BLaER1 (cell line): ENCODE results near the gene CLDN4.
"Not testable (repeated sequence)": the region's sequence is repeated elsewhere in the genome, so short reads cannot be mapped to it uniquely, and the experiment has no call there.

Experiments used
- H3K27ac ChIP-seq: shearing (Covaris generic); formaldehyde crosslinking; 2 replicates; pipeline ENCODE4 v1.8.1; 2022
- H3K27me3 ChIP-seq: shearing (Covaris generic); formaldehyde crosslinking; 2 replicates; pipeline ENCODE4 v1.8.1; 2022
- H3K36me3 ChIP-seq: shearing (Covaris generic); formaldehyde crosslinking; 2 replicates; pipeline ENCODE4 v1.8.1; 2022
- H3K4me1 ChIP-seq: shearing (Covaris generic); formaldehyde crosslinking; 2 replicates; pipeline ENCODE4 v1.8.1; 2022
- H3K4me2 ChIP-seq: shearing (Covaris generic); formaldehyde crosslinking; 2 replicates; pipeline ENCODE4 v1.8.1; 2022
- H3K4me3 ChIP-seq: shearing (Covaris generic); formaldehyde crosslinking; 2 replicates; pipeline ENCODE4 v1.8.1; 2022
- H3K9ac ChIP-seq: shearing (Covaris generic); formaldehyde crosslinking; 2 replicates; pipeline ENCODE4 v1.8.1; 2022
- H3K9me3 ChIP-seq: shearing (Covaris generic); formaldehyde crosslinking; 2 replicates; pipeline ENCODE4 v1.8.1; 2022
- H4K20me1 ChIP-seq: shearing (Covaris generic); formaldehyde crosslinking; 2 replicates; pipeline ENCODE4 v1.8.1; 2022
- Cebpa-rat ChIP-seq: shearing (Covaris generic); IDR thresholded peaks from 2 replicates; pipeline ENCODE4 v1.8.1; 2022

CLDN4 gene

DNA sequence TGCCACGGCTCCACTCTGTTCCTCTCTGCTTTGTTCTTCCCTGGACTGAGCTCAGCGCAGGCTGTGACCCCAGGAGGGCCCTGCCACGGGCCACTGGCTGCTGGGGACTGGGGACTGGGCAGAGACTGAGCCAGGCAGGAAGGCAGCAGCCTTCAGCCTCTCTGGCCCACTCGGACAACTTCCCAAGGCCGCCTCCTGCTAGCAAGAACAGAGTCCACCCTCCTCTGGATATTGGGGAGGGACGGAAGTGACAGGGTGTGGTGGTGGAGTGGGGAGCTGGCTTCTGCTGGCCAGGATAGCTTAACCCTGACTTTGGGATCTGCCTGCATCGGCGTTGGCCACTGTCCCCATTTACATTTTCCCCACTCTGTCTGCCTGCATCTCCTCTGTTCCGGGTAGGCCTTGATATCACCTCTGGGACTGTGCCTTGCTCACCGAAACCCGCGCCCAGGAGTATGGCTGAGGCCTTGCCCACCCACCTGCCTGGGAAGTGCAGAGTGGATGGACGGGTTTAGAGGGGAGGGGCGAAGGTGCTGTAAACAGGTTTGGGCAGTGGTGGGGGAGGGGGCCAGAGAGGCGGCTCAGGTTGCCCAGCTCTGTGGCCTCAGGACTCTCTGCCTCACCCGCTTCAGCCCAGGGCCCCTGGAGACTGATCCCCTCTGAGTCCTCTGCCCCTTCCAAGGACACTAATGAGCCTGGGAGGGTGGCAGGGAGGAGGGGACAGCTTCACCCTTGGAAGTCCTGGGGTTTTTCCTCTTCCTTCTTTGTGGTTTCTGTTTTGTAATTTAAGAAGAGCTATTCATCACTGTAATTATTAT lies 1.2 kb downstream of the CLDN4 start:
- no peaks in the 10 kb centered on the region for H4K20me1 ChIP-seq
- peaks cover 41% of the 10 kb centered on the region for H3K4me1 ChIP-seq
- H3K9me3 ChIP-seq = peaks cover 5% of the 10 kb centered on the region; the same call in 1 of the 2 replicates
- TF ChIP-seq Cebpa-rat = no peak
- H3K27ac ChIP-seq = peak overlapping the region; percentile 9; the same call in 1 of the 2 replicates
- H3K27me3 ChIP-seq = no peaks in the 10 kb centered on the region
- no peak overlapping the region for H3K4me3 ChIP-seq
- no peaks in the 10 kb centered on the region for H3K36me3 ChIP-seq
- H3K9ac ChIP-seq = no peak overlapping the region; the same call in 1 of the 2 replicates
- 0 out of 2 replicates have a peak overlapping the region, but pooled peaks have one; percentile 25 for H3K4me2 ChIP-seq

DNA sequence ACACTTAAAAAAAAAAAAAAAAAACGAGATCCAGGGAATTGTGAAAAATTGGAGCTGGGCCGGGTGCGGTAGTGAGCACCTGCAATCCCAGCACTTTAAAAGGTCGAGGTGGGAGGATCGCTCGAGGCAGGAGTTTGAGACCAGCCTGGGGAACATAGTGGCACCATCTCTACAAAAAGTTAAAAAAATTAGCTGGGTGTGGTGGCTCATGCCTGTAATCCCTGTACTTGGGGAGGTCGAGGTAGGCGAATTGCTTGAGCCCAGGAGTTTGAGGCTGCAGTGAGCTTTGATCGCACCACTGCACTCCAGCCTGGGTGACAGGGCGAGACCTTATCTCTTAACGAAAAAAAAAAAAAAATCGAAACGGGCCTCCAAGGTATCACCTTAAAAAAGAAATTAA lies 2.0 kb downstream of the CLDN4 start:
- H3K27ac ChIP-seq = no peak overlapping the region
- peaks cover 5% of the 10 kb centered on the region; the same call in 1 of the 2 replicates for H3K9me3 ChIP-seq
- H3K27me3 ChIP-seq = no peaks in the 10 kb centered on the region
- H3K4me3 ChIP-seq = no peak overlapping the region
- H3K4me2 ChIP-seq = no peak overlapping the region
- H3K4me1 ChIP-seq = peaks cover 33% of the 10 kb centered on the region
- no peak for TF ChIP-seq Cebpa-rat
- no peak overlapping the region for H3K9ac ChIP-seq
- H4K20me1 ChIP-seq = no peaks in the 10 kb centered on the region
- no peaks in the 10 kb centered on the region for H3K36me3 ChIP-seq

DNA sequence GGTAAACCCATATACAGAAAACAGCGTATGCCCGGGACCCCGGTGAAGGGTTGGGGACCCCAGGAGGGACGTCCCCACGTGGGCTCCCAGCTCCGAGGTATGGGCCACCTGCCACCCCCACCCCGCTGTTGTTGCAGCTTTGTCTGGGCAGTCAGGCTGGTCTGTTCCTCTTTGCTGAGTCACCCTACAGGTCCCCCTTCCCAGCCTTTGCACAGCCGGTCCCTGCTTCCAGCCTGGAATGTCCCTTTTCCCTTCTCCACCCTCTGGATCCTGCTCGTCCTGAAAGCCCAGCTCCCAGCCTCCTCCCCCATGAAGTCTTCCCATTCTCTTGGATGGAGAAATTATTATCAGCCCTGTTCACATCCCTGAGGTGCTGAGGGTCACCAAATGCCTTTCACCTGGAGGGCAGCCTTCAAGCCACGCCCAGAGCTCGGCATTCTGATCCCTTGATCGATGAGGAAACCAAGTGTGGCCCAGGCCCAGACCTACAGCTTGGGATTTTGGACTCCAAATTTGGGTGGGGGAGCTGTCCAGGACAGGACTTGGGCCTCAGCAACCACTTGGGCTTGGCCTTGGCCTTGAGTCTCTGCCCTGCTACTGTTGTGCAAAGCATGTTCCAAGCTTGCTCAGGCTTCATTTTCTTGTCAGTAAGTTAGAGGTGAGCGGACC lies 2.6 kb downstream of the CLDN4 start:
- Histone ChIP-seq H3K9me3 (peaks cover 5% of the 10 kb centered on the region; the same call in 1 of the 2 replicates), H3K27me3 (no peaks in the 10 kb centered on the region), H3K9ac (no peak overlapping the region), H3K36me3 (no peaks in the 10 kb centered on the region), H4K20me1 (no peaks in the 10 kb centered on the region), H3K4me1 (peaks cover 27% of the 10 kb centered on the region), H3K4me2 (no peak overlapping the region), H3K27ac (no peak overlapping the region), H3K4me3 (no peak overlapping the region)
- TF ChIP-seq Cebpa-rat = no peak

DNA sequence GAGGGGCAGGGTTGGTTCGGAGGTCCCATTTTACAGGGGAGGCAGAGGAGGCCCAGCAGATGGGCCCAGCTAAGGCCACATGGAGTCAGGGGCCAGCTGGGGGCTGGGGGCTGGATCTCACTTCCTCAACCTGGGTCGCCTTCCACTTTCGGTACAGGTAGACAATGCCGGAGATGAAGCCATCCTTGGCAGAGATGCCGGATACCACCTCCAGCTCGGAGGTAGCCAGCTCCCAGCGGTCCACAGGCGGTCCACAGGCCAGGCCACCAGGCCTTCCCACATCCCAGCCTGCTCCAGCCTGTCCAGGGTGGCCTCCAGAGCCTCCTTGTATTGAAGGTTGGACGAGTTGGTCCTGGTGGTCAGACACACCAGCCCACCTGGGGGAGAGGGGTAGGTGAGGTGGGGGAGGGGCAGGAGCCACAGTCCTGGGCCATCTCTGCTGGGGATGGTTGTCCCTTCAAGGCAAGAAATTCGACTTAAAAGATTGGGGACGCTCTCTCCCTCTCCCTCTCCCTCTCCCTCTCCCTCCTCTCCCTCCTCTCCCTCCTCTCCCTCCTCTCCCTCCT lies 3.9 kb downstream of the CLDN4 start:
- H3K27ac ChIP-seq = no peak overlapping the region
- H3K4me1 ChIP-seq = peaks cover 14% of the 10 kb centered on the region
- no peak overlapping the region for H3K9ac ChIP-seq
- no peaks in the 10 kb centered on the region for H3K27me3 ChIP-seq
- H3K4me3 ChIP-seq = no peak overlapping the region
- no peaks in the 10 kb centered on the region for H3K36me3 ChIP-seq
- no peak overlapping the region for H3K4me2 ChIP-seq
- no peak for TF ChIP-seq Cebpa-rat
- no peaks in the 10 kb centered on the region for H4K20me1 ChIP-seq
- H3K9me3 ChIP-seq = peaks cover 5% of the 10 kb centered on the region; the same call in 1 of the 2 replicates

DNA sequence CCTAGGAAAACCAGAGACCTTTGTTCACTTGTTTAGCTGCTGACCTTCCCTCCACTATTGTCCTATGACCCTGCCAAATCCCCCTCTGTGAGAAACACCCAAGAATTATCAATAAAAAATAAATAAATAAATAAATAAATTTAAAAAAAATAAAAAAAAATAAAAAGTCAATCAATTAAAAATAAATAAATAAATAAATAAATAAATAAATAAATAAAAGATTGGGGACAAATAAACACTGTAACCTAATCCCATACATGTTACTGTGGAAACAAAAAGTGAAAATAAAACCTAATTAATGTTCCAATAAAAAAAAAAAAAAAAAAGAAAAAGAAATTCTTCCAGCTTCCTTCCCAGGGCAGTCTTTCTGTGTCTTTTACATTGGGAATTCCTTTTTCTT lies 6.4 kb downstream of the CLDN4 start:
- peaks cover 11% of the 10 kb centered on the region for H3K4me1 ChIP-seq
- H3K4me2 ChIP-seq, H3K4me3 ChIP-seq, H3K36me3 ChIP-seq, H3K9ac ChIP-seq, H4K20me1 ChIP-seq, H3K9me3 ChIP-seq, H3K27ac ChIP-seq, H3K27me3 ChIP-seq: not testable (repeated sequence)

DNA sequence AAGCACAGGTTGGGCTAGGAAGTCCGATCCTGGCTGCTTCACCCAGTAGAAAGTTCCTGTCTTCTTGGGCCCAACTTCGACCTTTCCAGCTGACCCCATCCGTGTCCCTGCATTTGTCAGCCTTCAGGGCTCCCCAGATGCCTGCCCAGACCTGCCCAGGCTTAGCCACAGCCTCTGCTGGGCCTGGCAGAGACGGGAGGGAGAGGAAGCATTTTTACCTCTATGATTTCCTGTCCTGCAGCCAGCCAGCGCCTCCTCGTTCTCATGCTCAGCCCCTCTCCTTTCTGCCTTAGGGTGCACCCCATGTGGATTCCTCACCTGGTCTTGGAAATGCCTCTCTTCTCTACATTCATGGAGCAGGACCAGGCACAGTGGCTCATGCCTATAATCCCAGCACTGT lies 7.8 kb downstream of the CLDN4 start:
- Histone ChIP-seq H3K36me3 (no peaks in the 10 kb centered on the region), H4K20me1 (no peaks in the 10 kb centered on the region), H3K9ac (no peak overlapping the region; the same call in 1 of the 2 replicates), H3K4me3 (no peak overlapping the region), H3K27ac (no peak overlapping the region), H3K4me2 (no peak overlapping the region), H3K9me3 (peaks cover 5% of the 10 kb centered on the region; the same call in 1 of the 2 replicates), H3K27me3 (no peaks in the 10 kb centered on the region), H3K4me1 (peaks cover 17% of the 10 kb centered on the region)
- TF ChIP-seq Cebpa-rat = no peak

DNA sequence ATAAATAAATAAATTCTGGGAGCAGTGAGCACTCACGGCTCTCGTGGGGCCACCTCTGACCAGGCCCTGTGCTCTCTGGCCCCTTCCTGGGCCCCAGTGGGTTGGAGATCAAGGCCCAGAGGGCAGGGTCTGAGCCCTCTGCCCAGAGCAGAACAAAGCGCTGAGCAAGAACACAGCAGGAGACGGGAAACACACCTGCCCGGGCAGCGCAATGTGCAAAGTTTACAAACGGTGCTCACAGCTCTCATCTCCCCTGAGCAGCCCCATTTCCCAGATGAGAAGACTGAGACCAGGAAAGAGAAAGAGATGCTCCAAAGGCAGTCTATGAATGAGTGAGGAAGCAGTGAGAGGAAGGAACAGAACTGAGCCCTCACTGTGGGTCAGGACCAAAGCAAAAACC lies 8.5 kb downstream of the CLDN4 start:
- no peak overlapping the region for H3K27ac ChIP-seq
- TF ChIP-seq Cebpa-rat = no peak
- no peaks in the 10 kb centered on the region for H3K27me3 ChIP-seq
- H3K4me2 ChIP-seq = no peak overlapping the region
- no peaks in the 10 kb centered on the region for H3K36me3 ChIP-seq
- no peak overlapping the region for H3K4me3 ChIP-seq
- H4K20me1 ChIP-seq = no peaks in the 10 kb centered on the region
- H3K9ac ChIP-seq = no peak overlapping the region
- peaks cover 5% of the 10 kb centered on the region; the same call in 1 of the 2 replicates for H3K9me3 ChIP-seq
- H3K4me1 ChIP-seq = peaks cover 24% of the 10 kb centered on the region

DNA sequence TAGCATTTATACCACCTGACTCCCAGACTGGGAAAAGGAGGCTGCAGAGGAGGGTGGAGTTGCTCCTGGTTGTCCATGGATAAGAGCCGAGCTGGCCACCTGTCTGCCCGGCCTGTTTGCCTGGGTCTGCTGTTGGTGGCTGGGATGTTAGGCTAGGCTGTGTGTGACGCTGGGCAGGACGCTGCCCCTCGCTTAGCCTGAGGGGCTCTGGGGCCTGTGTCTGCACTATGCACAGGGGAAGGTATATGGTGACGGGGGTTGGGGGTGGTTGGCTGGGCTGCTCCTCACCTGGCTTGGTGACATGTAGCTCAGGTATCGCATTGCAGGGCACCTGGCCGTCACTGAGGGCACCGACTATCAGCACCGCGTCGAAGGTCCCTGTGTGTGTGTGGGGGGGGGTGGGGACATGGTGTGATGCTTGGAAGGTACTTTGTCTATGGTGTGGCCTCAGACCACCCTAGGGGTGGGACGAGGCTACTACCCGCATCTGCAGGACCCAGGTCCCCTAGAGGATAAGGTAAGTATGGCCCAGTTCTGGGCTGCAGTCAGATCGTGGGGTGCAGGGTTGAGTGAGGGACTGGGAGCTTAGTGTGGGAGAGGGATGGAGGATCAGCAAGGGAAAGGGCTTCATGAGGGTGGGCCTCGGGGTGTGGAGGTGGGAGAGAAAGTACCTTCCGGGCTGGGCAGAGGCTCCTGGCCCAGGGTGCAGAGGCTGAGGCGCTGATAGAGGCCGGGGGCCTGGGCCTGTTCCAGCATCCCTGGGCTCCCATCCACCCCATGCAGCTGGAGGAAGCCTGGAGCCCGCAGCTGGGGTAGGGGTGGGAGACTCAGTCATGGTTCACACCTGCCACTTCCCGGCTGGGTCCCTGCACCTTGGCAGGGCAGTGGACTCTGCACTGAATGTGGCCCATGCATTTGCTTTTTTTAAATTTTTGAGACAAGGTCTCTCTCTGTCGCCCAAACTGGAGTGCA lies 9.2 kb downstream of the CLDN4 start:
- no peak for TF ChIP-seq Cebpa-rat

DNA sequence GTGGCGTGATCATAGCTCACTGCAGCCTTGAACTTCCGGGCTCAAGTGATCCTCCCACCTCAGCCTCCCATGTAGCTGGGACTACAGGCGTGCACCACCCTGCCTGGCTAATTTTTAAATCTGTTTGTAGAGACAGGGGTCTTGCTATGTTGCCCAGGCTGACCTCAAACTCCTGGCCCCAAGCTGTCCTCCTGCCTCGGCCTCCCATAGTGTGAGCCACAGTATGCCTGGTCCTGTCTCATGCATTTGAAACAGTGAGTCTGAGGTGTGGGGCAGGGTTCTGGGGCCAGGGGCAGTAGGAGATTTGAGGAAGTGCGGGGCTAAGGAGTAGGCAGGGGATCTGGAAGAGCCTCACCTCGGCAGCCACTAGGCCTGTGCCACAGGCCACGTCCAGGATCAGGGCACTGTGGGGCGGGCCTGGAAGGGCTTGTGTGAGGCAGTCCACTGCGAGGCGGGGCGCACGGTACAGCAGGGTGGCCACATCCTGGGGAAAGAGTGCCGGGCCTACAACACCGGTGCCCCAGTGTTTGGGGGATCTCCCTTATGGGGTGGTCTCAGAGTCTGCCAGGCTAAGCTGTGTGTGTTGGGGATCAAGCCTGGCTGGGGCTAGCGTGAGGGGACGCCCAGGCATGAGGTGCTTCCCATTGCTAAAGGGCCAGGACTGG lies 10.1 kb downstream of the CLDN4 start:
- Histone ChIP-seq H3K4me3 (no peak overlapping the region), H3K9ac (no peak overlapping the region), H3K9me3 (no peaks in the 10 kb centered on the region), H3K4me1 (peaks cover 28% of the 10 kb centered on the region), H3K27me3 (no peaks in the 10 kb centered on the region), H4K20me1 (no peaks in the 10 kb centered on the region), H3K36me3 (no peaks in the 10 kb centered on the region), H3K4me2 (no peak overlapping the region), H3K27ac (no peak overlapping the region)
- TF ChIP-seq Cebpa-rat = no peak

More for the DNA sequence above, 9.2 kb downstream of the CLDN4 start:
- Histone ChIP-seq H3K4me2 (no peak overlapping the region), H4K20me1 (no peaks in the 10 kb centered on the region), H3K4me3 (no peak overlapping the region), H3K9me3 (no peaks in the 10 kb centered on the region), H3K27me3 (no peaks in the 10 kb centered on the region), H3K9ac (no peak overlapping the region), H3K27ac (no peak overlapping the region), H3K36me3 (no peaks in the 10 kb centered on the region), H3K4me1 (peaks cover 28% of the 10 kb centered on the region)
